Lower leg skin (tissue), 4 donors: ENCODE data around the gene ERGIC3. TPM values are rescaled to one million over a fixed set of nuclear protein-coding genes. Genes with fewer than 3 reads are reported as not detected.
"Not testable (repeated sequence)": the region's sequence is repeated elsewhere in the genome, so short reads cannot be mapped to it uniquely, and the experiment has no call there.

Experiments
- DNase-seq, 2 donors: peaks; one replicate each; pipeline ENCODE4 v3.0.0-alpha.2; 2019; ENCODE audit warnings: low spot score in 2 of 2
- H3K4me3 ChIP-seq: fragments of 200-600 bp; sonication (generic); 2 replicates; pipeline ENCODE4 v1.5.1; 2017; ENCODE audit warnings: mild to moderate bottlenecking, low read depth; ENCODE audit not compliant: poor library complexity, severe bottlenecking
- POLR2A ChIP-seq, 2 donors: fragments of 450-650 bp; IDR thresholded peaks; one replicate each; pipeline ENCODE4 v1.6.1; 2016 to 2017; ENCODE audit warnings: antibody characterized with exemption in 2 of 2, mild to moderate bottlenecking in 1 of 2, moderate library complexity in 1 of 2
- WGBS, 2 donors: methylation state at CpG; one replicate each; pipeline ENCODE4 v1.1.5; 2018; 5-methylcytosine and 5-hydroxymethylcytosine counted together
- intact Hi-C: fragments of 100-400 bp; cut with DNase I; formaldehyde crosslinking; loops from one replicate; pipeline ENCODE4 v1.15.0; 2023; ENCODE audit warnings: low total_unique reads
- total RNA-seq, 4 donors: library from RNA; depleted of rRNA; stranded (reverse); fragments of >200 nt; gene quantifications; one replicate each; pipeline ENCODE4 v1.1.0, GENCODE V29; 2016
- TF ChIP-seq, protein P1 (sequence below), 3 donors: fragments of 450-650 bp; IDR thresholded peaks; one replicate each; pipeline ENCODE4 v1.5.1; 2016; ENCODE audit warnings: antibody characterized with exemption in 3 of 3, mild to moderate bottlenecking in 3 of 3, moderate library complexity in 2 of 3

ERGIC3 gene
- total RNA-seq, 4 donors from 2014 or later: 148 to 222 (median 201) TPM

DNA sequence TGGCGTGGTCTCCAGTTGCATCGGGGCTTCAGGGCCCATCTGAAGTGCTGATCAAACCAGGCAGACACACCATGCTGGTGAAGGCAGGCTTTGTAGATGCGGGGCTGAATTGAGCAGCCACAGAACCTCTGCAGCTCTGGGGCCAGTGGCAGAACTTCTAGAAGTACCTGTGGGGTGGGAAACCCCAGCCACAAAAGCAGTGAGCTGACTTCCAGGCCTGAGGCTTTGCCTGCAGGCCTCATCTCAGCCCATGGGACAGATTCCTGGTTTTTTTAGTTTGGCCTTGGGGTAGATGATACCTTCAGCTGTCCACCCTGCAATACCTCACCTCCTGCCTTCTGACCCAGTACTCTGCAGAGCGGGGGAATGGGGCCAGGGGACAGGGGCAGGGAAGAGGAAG is 26.5 kb upstream of the ERGIC3 start:
- no peak for DNase-seq
- intact Hi-C loops: no loop called here
- H3K4me3 ChIP-seq: no peak overlapping the region
- TF ChIP-seq, protein P1, sequence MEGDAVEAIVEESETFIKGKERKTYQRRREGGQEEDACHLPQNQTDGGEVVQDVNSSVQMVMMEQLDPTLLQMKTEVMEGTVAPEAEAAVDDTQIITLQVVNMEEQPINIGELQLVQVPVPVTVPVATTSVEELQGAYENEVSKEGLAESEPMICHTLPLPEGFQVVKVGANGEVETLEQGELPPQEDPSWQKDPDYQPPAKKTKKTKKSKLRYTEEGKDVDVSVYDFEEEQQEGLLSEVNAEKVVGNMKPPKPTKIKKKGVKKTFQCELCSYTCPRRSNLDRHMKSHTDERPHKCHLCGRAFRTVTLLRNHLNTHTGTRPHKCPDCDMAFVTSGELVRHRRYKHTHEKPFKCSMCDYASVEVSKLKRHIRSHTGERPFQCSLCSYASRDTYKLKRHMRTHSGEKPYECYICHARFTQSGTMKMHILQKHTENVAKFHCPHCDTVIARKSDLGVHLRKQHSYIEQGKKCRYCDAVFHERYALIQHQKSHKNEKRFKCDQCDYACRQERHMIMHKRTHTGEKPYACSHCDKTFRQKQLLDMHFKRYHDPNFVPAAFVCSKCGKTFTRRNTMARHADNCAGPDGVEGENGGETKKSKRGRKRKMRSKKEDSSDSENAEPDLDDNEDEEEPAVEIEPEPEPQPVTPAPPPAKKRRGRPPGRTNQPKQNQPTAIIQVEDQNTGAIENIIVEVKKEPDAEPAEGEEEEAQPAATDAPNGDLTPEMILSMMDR (IDR thresholded peaks at IDR 0.05): no peak
- TF ChIP-seq POLR2A (IDR thresholded peaks at IDR 0.05): no peak
- 95 to 96% methylated on average over 4 of the region's 4 CpGs for WGBS, 2 donors

DNA sequence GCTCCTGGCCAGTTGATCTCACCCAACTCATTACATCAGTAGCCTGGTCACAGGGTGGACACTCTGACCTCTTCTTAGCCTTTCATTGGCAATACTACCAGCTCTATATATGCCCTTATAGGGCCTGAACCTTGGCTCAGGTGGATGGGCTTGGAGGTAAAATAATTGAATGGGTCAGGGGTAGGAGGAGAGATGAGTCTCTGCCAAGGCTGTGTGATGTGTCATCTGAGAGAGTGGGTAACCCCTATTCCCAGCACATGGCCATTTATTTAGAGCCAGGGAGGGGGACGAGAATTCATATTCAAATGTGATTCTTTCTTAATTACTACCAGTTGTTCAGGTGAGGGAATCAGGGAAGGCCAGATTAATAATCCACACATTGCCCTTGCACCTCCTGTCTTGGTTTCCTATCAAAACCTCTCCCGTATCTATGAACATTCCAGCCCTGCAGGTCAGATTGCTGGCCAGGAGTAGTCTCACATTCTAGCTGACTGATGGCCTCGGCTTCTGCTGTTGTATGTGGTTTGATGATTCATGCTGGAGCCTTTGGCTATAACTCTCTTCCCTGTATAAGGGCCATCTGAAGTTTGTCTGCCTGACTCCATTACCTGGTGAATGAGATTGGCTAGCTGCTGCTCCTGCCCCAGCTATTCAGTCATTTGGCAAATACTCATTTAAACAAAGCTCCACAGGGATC is 25.8 kb upstream of the ERGIC3 start:
- DNase-seq: no peak
- WGBS, 2 donors: 53 to 66% methylated on average over 3 of the region's 3 CpGs

DNA sequence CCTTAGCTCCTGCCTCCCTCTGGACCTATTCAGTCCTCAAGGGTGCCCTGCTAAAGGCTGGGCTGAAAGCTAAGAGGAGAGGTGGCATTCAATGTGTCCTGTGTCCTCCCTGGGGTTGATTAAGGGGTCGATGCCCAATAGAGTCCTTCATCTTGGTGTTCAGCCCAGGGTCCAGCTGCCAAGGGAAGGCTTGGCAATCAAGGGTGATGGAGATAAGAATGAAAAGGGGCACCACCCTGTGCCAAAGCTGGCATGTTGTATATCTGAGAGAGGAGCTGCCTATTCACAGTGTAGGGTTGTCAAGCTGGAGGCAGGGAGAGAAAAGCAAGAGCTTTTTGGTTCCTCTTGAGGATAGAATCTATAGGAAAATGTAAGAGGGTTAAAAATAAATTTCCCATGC is 24.8 kb upstream of the ERGIC3 start:
- H3K4me3 ChIP-seq: no peak overlapping the region
- 82 to 100% methylated on average over 1 of the region's 1 CpG for WGBS, 2 donors
- no peak for DNase-seq
- intact Hi-C loops: no loop called here
- TF ChIP-seq, protein P1 (IDR thresholded peaks at IDR 0.05): no peak
- TF ChIP-seq POLR2A (IDR thresholded peaks at IDR 0.05): no peak

More for the DNA sequence above, 25.8 kb upstream of the ERGIC3 start:
- intact Hi-C loops: no loop called here
- TF ChIP-seq, protein P1 (IDR thresholded peaks at IDR 0.05): no peak
- TF ChIP-seq POLR2A (IDR thresholded peaks at IDR 0.05): no peak
- H3K4me3 ChIP-seq: no peak overlapping the region

DNA sequence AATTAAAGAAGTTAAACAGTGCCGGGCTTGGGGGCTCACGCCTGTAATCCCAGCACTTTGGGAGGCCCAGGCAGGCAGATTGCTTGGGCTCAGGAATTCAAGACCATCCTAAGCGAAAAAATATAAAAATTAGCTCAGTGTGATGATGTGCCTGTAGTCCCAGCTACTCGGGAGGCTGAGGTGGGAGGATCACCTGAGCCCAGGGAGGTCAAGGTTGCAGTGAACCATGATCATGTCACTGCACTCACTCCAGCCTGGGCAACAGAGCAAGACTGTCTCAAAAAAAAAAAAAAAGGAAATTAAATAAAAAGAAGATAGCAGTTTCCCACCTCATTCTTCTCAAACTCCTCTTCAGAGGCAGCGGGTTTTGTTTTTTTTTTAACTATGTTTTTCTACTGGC is 24.1 kb upstream of the ERGIC3 start:
- intact Hi-C loops: not testable (repeated sequence)
- 83 to 92% methylated on average over 5 of the region's 5 CpGs for WGBS, 2 donors

DNA sequence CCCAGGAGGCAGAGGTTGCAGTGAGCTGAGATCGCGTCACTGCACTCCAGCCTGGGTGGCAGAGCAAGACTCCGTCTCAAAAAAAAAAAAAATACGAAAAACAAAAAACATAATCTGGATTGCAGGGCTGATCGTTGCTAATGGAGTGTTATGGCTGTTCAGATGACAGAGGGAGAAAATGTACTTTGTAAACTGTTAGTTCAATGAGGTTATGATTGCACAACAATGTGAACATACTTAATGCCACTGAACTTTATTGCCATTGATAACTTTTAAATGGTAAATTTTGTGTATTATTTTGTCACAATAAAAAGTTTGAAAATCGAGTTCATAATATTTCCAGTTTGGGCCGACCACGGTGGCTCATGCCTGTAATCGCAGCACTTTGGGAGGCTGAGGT is 22.9 kb upstream of the ERGIC3 start:
- TF ChIP-seq POLR2A (IDR thresholded peaks at IDR 0.05): no peak
- TF ChIP-seq, protein P1 (IDR thresholded peaks at IDR 0.05): no peak
- WGBS, 2 donors: 83 to 89% methylated on average over 9 of the region's 9 CpGs
- no peak overlapping the region for H3K4me3 ChIP-seq
- intact Hi-C loops: no loop called here
- DNase-seq: no peak

More for the DNA sequence above, 24.1 kb upstream of the ERGIC3 start:
- DNase-seq, H3K4me3 ChIP-seq: not testable (repeated sequence)

DNA sequence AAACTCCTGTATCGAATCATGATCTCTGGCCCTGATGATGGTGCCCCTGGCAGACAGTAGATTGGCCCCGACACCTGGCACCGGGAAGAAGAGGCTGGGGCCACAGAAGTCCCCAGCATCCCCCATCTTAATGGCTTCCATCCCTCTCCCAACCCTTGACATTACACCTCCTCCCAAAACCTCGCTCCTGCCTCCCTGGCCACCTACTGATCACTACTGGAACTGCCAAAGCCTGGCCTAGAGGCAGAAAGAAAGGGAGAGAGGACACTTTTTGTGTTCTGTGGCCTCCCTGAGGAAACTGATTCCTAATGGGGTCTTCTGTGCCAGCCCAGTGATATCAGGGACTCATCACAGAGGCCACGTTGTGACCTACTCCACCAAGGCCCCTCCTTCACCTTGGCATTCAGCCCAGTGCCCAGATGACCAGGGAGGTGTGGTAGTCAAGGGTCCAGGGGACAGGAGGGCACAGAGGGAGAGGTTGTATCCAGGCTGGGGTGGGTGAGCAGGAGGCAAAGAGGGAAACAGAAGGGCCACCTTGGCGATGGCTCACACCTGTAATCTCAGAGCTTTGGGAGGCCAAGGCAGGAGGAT is 18.5 kb upstream of the ERGIC3 start:
- no peak for TF ChIP-seq POLR2A (IDR thresholded peaks at IDR 0.05)
- TF ChIP-seq, protein P1 (IDR thresholded peaks at IDR 0.05): no peak
- intact Hi-C loops: no loop called here
- H3K4me3 ChIP-seq: no peak overlapping the region
- no peak for DNase-seq
- 73 to 77% methylated on average over 6 of the region's 6 CpGs for WGBS, 2 donors
